ENCODE measurements around the gene SESN3. TPM values are rescaled to one million over a fixed set of nuclear protein-coding genes. Genes with fewer than 3 reads are reported as not detected.

The SESN3 gene
- total RNA-seq, 6 experiments from 2014 or later, result 2.8 to 8.8 (median 5.5) TPM

- TF ChIP-seq POLR2A (IDR thresholded peaks at IDR 0.05) (no peak), CTCF (IDR thresholded peaks at IDR 0.05) (no peak)
- ATAC-seq (no peak), DNase-seq (no peak)
- H3K27me3 ChIP-seq, result no peaks in the 10 kb centered on the region
- no peak overlapping the region for H3K4me3 ChIP-seq
- 63% methylated on average over 6 of the region's 7 CpGs for WGBS (ENCODE audit: insufficient coverage, low coverage, low lambda C conversion rate, missing lambda C conversion rate)
- no peaks in the 10 kb centered on the region for H3K4me1 ChIP-seq
- no peak overlapping the region for H3K27ac ChIP-seq
- H3K9me3 ChIP-seq, result no peaks in the 10 kb centered on the region
- intact Hi-C loops (cut with DNase I), result no loop called here
- H3K36me3 ChIP-seq, result no peaks in the 10 kb centered on the region
These were observed 86.4 kb downstream of the SESN3 start for GRCh38 chr11:95144313-95145235.

DNA sequence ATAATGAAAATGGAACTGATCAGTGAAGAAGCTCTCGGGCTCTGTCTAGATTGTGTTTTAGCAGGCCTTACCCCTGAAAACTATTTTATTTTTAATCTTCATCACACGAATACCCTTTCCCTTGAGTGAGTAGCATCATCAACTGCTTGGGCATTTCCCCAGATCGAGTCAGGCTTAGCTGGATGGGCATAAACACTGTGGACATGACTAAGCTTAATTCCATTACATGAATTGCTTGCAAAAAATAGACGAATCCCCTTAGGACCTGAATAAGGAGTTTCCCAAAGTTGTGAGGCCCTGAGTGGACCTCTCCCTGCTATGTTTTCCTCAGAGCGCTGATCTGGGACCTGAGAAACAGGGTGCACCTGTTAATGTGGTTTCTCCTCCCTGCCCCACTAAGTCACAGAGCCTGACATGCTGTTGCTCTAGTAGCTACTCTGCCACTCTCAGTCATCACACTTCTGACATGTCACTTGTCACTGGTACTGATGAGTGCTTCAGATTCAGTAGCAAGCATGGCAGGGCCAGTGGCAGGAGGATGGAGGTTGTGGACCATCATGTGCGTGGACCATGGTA is 87.8 kb downstream of the SESN3 start:
- intact Hi-C loops (cut with DNase I), result no loop called here
- Histone ChIP-seq H3K9me3 (no peaks in the 10 kb centered on the region), H3K36me3 (no peaks in the 10 kb centered on the region), H3K27me3 (no peaks in the 10 kb centered on the region), H3K27ac (no peak overlapping the region), H3K4me1 (no peaks in the 10 kb centered on the region), H3K4me3 (no peak overlapping the region)
- ATAC-seq, result no peak
- 72% methylated on average over 5 of the region's 6 CpGs for WGBS (ENCODE audit: insufficient coverage, low coverage, low lambda C conversion rate, missing lambda C conversion rate)
- TF ChIP-seq POLR2A (IDR thresholded peaks at IDR 0.05) (no peak), CTCF (IDR thresholded peaks at IDR 0.05) (no peak)
- DNase-seq, result no peak

DNA sequence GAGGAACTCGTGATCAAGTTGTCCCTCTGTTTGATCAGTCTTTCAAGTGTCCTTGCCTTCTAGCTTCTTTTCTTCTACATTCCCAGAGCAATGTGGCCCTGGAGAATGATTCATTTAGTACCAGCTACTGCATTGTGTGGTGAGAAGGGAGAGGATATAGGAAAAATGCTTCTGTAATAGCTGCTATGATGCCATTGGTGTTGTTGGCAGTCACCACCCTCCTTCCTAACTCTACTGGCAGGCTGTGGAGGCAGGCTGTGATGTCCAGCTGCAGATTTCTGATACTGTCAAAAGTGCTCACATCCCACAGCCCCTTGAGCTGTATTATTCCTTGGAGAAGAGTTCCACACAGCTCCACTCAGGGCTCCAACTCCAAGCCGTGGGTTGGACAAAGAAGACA is 88.6 kb downstream of the SESN3 start:
- TF ChIP-seq CTCF (IDR thresholded peaks at IDR 0.05), result no peak
- no peak for TF ChIP-seq POLR2A (IDR thresholded peaks at IDR 0.05)
- no peaks in the 10 kb centered on the region for H3K27me3 ChIP-seq
- ATAC-seq, result no peak
- H3K36me3 ChIP-seq, result no peaks in the 10 kb centered on the region
- H3K9me3 ChIP-seq, result no peaks in the 10 kb centered on the region
- H3K27ac ChIP-seq, result no peak overlapping the region
- 40% methylated on average over 2 of the region's 2 CpGs for WGBS (ENCODE audit: insufficient coverage, low coverage, low lambda C conversion rate, missing lambda C conversion rate)
- H3K4me3 ChIP-seq, result no peak overlapping the region
- H3K4me1 ChIP-seq, result no peaks in the 10 kb centered on the region
- intact Hi-C loops (cut with DNase I), result no loop called here
- DNase-seq, result no peak

- intact Hi-C loops (cut with DNase I), result no loop called here
- no peaks in the 10 kb centered on the region for H3K9me3 ChIP-seq
- H3K4me3 ChIP-seq, result no peak overlapping the region
- ATAC-seq, result no peak
- H3K4me1 ChIP-seq, result no peaks in the 10 kb centered on the region
- WGBS (ENCODE audit: insufficient coverage, low coverage, low lambda C conversion rate, missing lambda C conversion rate), result 46% methylated on average over 4 of the region's 4 CpGs
- DNase-seq, result no peak
- no peak for TF ChIP-seq CTCF (IDR thresholded peaks at IDR 0.05)
- H3K27me3 ChIP-seq, result no peaks in the 10 kb centered on the region
- no peak overlapping the region for H3K27ac ChIP-seq
- H3K36me3 ChIP-seq, result no peaks in the 10 kb centered on the region
These were observed 90.5 kb downstream of the SESN3 start for GRCh38 chr11:95140397-95141033.

Data from right lobe of liver (tissue), 6 donors.